ENCODE measurements around the gene STAT3. TPM values are rescaled to one million over a fixed set of nuclear protein-coding genes. Genes with fewer than 3 reads are reported as not detected.
"Not testable (repeated sequence)": the region's sequence is repeated elsewhere in the genome, so short reads cannot be mapped to it uniquely, and the experiment has no call there.

The STAT3 gene
- total RNA-seq, 1 donor from 2014 or later = 281 TPM

DNA sequence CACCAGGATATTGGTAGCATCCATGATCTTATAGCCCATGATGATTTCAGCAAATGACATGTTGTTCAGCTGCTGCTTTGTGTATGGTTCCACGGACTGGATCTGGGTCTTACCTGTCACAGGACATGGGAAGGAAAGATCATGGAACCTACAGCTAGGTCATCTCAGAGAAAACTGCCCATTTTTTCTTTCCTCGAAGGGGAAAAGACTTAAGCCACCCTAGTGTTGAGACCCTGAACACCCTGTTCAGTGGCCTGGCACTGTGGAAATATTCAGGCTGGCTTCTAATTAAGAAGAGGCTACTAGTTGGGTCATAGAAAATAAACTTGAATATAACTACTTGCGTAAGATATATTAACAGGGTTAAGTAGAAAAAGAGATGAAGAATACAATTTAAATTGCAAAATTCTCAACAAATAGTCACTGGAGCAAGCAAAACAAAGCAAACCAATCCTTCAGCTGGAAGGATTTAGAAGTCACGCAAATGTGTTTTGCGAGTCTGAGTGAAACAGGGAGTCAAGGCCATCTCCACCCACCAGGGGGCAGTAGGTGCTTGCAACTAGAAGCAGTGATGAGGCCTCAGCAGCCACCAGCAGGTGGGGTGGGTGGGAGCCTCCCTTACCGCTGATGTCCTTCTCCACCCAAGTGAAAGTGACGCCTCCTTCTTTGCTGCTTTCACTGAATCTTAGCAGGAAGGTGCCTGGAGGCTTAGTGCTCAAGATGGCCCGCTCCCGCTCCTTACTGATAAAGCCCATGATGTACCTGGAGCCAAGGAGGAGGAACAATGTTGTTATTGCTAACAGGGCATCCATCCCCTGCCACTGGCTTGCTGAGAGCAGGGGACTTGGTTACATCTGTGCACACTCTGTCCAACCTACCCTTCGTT is 65.6 kb downstream of the STAT3 start:
- Mint-ChIP-seq H3K4me1 (ENCODE audit: unreplicated experiment) (peaks cover 20% of the 10 kb centered on the region), H3K9me3 (ENCODE audit: unreplicated experiment) (no peaks in the 10 kb centered on the region), H3K27ac (ENCODE audit: unreplicated experiment) (peak overlapping the region; percentile 74), H3K27me3 (ENCODE audit: unreplicated experiment) (no peaks in the 10 kb centered on the region), H3K4me3 (ENCODE audit: unreplicated experiment) (no peak overlapping the region), H3K36me3 (ENCODE audit: unreplicated experiment) (peaks cover 54% of the 10 kb centered on the region)
- DNase-seq (ENCODE audit: extremely low spot score, unreplicated experiment) = peak; percentile 96
- TF ChIP-seq CTCF (IDR thresholded peaks at IDR 0.05) = peak; percentile 100

DNA sequence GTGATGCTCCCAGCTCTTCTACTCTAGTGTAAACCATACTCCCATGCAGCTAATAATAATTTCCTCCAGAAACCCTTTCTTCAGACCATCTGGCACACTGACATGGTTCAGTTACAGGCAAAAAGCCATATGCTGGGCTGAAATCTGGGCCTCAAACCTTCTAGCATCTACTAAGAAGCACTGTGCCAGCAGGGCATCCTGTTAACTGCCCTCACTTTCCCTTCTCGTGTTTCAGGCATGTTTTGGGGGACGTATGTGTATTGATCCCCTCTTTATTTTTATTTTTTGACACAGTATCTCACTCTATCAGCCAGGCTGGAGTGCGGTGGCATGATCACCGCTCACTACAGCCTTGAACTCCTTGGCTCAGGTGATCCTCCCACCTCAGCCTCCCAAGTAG is 66.7 kb downstream of the STAT3 start:
- DNase-seq (ENCODE audit: extremely low spot score, unreplicated experiment) = no peak
- no peaks in the 10 kb centered on the region for H3K27me3 Mint-ChIP-seq (ENCODE audit: unreplicated experiment)
- peaks cover 56% of the 10 kb centered on the region for H3K36me3 Mint-ChIP-seq (ENCODE audit: unreplicated experiment)
- H3K4me3 Mint-ChIP-seq (ENCODE audit: unreplicated experiment) = no peak overlapping the region
- no peaks in the 10 kb centered on the region for H3K9me3 Mint-ChIP-seq (ENCODE audit: unreplicated experiment)
- peaks cover 20% of the 10 kb centered on the region for H3K4me1 Mint-ChIP-seq (ENCODE audit: unreplicated experiment)
- TF ChIP-seq CTCF (IDR thresholded peaks at IDR 0.05) = no peak
- H3K27ac Mint-ChIP-seq (ENCODE audit: unreplicated experiment) = no peak overlapping the region

GRCh38 chr17:42317967-42318366 is 70.3 kb downstream of the STAT3 start:
- DNase-seq (ENCODE audit: extremely low spot score, unreplicated experiment); H3K4me3 Mint-ChIP-seq (ENCODE audit: unreplicated experiment); H3K27ac Mint-ChIP-seq (ENCODE audit: unreplicated experiment); H3K27me3 Mint-ChIP-seq (ENCODE audit: unreplicated experiment); H3K9me3 Mint-ChIP-seq (ENCODE audit: unreplicated experiment): not testable (repeated sequence)
- H3K4me1 Mint-ChIP-seq (ENCODE audit: unreplicated experiment) = peaks cover 16% of the 10 kb centered on the region
- H3K36me3 Mint-ChIP-seq (ENCODE audit: unreplicated experiment) = peaks cover 54% of the 10 kb centered on the region

GRCh38 chr17:42317266-42317845 is 70.9 kb downstream of the STAT3 start:
- Mint-ChIP-seq H3K4me3 (ENCODE audit: unreplicated experiment) (no peak overlapping the region), H3K4me1 (ENCODE audit: unreplicated experiment) (peaks cover 10% of the 10 kb centered on the region), H3K9me3 (ENCODE audit: unreplicated experiment) (no peaks in the 10 kb centered on the region), H3K27me3 (ENCODE audit: unreplicated experiment) (no peaks in the 10 kb centered on the region), H3K27ac (ENCODE audit: unreplicated experiment) (no peak overlapping the region), H3K36me3 (ENCODE audit: unreplicated experiment) (peaks cover 48% of the 10 kb centered on the region)
- DNase-seq (ENCODE audit: extremely low spot score, unreplicated experiment) = no peak
- TF ChIP-seq CTCF (IDR thresholded peaks at IDR 0.05) = no peak

DNA sequence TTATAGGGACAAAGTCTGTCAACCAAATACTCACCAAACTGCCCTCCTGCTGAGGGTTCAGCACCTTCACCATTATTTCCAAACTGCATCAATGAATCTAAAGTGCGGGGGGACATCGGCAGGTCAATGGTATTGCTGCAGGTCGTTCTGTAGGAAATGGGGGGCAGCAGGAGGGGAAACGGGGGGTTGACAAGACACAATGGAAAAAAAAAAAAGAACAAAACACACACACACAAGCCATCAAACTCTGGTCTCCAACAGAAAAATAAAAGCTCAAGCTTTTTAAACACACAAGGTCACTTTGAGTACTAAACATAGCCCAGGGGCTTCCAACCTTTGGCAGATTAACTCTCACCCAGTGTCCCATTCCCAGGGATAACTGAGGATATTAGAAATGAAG is 71.5 kb downstream of the STAT3 start:
- Mint-ChIP-seq H3K4me1 (ENCODE audit: unreplicated experiment) (peaks cover 14% of the 10 kb centered on the region), H3K27ac (ENCODE audit: unreplicated experiment) (no peak overlapping the region), H3K36me3 (ENCODE audit: unreplicated experiment) (peaks cover 47% of the 10 kb centered on the region), H3K9me3 (ENCODE audit: unreplicated experiment) (no peaks in the 10 kb centered on the region), H3K27me3 (ENCODE audit: unreplicated experiment) (no peaks in the 10 kb centered on the region), H3K4me3 (ENCODE audit: unreplicated experiment) (no peak overlapping the region)
- DNase-seq (ENCODE audit: extremely low spot score, unreplicated experiment) = no peak
- TF ChIP-seq CTCF (IDR thresholded peaks at IDR 0.05) = no peak
